ENCODE measurements around the gene RAET1L.
"Not testable (repeated sequence)": the region's sequence is repeated elsewhere in the genome, so short reads cannot be mapped to it uniquely, and the experiment has no call there.

RAET1L gene, protein sequence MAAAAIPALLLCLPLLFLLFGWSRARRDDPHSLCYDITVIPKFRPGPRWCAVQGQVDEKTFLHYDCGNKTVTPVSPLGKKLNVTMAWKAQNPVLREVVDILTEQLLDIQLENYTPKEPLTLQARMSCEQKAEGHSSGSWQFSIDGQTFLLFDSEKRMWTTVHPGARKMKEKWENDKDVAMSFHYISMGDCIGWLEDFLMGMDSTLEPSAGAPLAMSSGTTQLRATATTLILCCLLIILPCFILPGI

DNA sequence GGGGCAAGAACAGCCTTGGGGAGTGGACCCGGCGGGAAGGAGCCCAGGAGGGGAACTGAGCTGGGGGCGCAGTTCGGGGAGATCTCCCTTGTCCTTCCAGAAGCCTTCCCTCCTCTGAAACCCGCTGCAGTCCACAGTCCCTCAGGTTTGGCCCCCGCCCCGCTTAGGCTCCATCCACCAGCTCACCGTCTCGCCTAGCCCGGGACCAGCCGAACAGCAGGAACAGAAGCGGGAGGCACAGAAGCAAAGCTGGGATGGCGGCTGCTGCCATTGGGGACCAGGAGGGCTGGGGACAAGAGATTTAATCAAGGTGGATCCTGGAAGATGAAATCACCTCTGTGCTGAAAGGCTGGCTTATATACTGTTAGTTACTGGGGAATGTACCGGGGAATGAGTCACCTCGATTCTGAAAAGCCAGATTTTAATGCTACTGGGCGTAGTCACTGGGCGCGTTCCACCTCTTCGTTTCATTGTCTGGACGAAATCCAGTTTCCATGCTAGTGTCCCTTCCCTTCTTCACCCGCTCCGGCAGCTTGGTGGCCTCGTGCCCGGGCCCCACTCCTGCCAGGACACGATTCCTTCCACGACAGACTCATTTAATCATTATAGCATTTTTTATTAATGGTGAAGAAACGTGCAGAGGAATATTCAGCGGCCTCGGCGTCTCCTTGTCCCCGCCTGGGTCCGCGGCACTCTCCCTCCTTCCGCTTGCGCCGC lies at the start of gene RAET1L:
Gene RAET1L (minus strand): TSS at position 332 of the 717 bp plus-strand sequence. CDS start 61 bp downstream, at position 271.
- DNase-seq (ENCODE audit: extremely low read depth in 1 of 2, low read depth in 1 of 2), result no peak

DNA sequence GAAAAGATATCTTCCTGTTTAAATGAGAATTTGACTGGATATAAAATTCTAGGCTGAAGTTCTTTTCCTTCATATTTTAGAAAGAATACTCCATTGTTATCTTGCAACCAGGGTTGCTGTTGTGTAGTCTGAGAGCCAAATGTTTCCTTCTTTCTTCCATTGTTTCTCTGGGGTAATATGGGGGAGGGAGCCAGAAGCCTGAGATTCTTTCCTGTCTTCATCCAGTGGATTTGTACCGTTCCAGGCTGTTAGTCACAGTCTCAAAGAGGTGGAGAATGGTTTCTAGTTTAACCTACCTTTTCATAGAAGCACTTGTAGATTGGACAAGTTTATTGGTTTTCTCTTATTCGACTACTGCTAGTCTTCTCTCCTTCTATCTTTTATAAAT lies 49.7 kb upstream of the RAET1L start:
- no peak for DNase-seq (ENCODE audit: extremely low read depth in 1 of 2, low read depth in 1 of 2)

DNA sequence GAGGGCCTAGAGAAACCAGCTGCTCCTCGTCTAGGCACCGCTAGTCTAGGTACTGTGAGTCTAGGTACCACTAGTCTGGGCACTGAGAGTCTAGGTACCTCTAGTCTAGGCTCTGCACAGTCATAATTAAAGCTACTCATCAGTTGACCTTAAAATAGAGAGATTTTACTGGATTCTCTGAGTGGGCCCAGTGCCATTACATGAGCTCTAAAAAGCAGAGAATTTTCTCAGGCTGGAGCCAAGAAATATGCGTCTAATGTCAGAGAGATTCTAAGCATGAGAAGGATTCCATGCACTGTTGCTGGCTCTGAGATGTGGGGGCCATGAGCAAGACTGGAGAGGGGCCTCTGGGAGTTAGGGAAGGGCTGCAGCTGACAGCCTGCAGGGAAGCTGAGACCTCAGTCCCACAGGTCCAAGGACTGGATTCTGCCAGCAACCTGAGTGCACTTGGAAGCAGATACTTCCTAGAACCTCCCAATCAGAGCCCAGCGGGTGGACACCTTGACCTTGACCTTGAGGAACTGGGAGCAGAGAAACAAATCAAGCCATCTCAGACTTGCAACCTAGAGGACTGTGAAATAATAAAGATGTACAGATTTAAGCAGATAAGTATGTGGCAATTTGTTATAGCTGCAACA lies 49.2 kb upstream of the RAET1L start:
- DNase-seq (ENCODE audit: extremely low read depth in 1 of 2, low read depth in 1 of 2), result not testable (repeated sequence)

DNA sequence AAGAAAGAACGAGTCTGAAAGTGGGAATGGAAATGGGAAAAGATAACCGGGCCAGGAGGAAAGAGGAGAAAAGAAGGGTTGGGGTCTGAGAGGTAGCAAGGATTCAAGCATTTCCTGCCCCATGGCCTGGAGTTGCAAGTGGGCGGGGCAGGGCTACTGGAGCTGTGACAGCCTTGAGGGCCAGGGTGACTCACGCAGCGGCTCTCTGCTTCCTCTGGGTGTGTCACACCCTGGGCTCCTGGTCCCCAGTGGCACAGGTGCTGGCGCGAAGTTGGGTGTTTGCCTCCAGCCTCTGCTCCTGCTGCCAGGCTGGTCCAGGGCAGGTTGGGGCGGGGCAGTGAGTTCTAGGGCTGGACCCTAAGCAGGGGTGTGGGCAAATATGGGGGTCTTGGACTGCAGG lies 46.9 kb upstream of the RAET1L start:
- DNase-seq (ENCODE audit: extremely low read depth in 1 of 2, low read depth in 1 of 2), result peak in 1 of 2 donors; percentile 19

DNA sequence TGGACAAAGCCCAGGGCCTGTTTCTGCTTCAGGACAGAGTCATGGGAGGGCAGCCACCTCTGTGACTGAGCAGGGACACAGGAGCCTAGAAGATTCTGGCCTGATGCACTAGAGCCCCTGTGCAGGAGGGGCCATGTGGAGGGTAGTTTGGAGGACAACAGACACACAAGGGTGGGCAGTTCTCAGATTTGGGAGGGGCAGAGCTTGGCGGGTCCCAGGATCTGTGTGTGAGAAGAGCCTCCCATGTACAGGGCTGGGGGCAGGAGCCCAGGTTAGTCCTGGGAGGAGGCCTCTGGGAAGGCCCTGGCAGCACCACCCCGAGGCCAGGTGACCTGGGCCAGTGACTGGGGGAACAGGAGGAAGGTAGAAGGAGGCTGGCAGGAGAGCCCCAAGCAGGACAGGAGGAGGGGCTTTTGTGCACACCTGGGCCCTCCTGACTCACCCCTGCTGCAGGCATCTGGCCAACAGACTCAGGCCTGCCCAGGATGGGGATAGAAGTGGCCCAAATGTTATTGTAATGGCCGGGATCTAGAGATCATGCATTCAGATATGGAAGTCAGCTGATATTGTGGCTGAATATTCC lies 45.0 kb upstream of the RAET1L start:
- no peak for DNase-seq (ENCODE audit: extremely low read depth in 1 of 2, low read depth in 1 of 2)

DNA sequence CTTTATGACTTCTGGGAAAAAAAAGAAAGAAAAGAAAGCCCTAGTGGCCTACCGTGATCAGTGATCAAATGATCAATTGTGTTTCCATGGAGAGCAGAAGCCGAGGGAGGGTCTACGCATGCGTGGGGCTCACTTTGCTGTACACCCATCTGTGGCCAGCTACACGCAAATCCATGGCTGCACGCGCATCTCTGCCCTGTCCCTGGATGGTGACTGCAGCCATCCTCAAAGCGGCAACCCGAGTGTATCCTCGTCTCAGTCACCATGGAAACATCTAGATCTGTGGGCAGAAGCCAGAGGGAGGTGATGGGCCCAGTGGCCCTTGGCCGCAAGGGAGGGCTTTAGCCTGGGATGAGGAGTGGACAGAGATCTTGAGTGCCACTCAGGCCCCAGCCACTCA lies 44.4 kb upstream of the RAET1L start:
- no peak for DNase-seq (ENCODE audit: extremely low read depth in 1 of 2, low read depth in 1 of 2)

DNA sequence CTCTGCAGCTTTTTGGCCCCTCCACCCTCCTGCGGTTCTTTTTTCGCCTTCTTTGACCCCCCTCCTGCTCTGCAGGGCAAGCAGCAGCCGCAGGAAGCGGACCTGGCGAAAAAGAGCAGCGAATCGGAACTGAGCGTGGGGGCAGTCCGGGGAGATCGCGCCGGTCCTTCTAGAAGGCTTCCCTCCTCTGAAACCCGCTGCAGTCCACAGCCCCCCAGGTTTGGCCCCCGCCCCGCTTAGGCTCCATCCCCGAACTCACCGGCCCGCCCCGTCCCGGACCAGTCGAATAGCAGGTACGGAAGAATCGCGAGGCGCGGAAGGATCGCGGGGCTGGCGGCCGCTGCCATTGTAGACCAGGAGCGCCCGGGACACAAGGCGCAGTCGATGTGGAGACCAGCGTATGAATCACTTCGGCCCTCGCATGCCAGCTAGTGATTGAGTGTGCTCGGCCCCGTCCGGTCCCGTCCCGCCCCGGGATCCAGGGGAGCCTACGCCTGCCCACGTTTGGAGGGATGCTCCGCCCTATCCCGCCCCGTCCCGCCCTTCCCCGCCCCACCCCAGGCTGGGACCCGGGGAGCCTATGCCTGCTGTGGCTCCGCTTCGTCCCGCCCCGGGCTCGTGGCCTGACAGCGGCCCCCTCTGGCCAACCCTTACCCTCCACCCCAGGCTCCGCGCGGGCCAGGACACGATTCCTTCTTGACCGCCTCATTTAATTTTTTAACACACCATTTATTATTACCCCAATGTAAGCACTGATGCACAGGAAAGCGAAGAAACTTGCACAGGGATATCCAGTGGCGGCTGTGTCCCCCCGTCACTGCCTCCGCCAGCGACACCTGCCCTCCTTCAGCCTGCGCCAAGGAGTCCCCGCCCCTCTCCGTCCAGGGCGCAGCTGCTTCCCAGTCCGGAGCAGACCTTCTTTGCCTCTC lies 43.7 kb upstream of the RAET1L start, which contains the start of gene ULBP3:
Gene ULBP3 (minus strand): TSS at position 402 of the 929 bp plus-strand sequence. CDS start 55 bp downstream, at position 347.
- peak; percentile 22 to 44 for DNase-seq (ENCODE audit: extremely low read depth in 1 of 2, low read depth in 1 of 2)

DNA sequence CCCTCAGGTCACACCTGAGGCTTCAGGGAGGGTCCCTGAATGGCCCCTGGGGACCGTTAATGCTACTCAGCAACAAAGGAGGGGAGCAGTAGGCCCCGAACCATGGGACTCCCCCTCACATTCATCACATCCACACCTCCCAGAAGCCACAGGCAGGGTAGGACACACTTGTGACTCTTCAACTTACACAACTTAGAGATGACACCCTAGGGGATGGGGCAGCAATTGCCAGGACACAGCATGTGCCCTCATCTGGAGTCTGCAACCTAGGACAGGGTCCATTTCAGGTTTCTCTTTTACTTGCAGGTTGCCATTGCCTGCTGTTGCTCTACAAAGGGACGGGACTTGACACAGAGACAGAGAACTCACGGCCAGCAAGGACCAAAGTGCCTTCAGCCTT lies 42.8 kb upstream of the RAET1L start:
- DNase-seq (ENCODE audit: extremely low read depth in 1 of 2, low read depth in 1 of 2), result no peak

DNA sequence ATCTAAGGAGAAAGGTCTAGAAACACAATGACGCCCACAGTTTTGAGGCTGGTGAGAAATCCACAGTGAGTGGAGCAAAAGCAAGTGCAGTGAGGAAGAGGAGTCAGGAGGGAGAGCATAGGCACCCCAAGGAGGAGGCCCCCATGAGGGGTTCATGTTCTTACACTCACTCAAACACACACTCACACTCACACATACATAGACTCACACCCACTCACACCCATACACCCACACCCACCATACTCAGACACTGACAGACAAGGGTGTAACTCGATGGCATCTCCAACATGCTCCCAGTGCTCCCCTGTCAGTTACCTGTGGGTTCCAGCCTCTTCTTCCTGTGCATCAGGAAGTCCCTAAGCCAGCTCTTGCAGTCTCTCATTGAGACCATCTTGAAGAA lies 39.8 kb upstream of the RAET1L start:
- DNase-seq (ENCODE audit: extremely low read depth in 1 of 2, low read depth in 1 of 2), result no peak

DNA sequence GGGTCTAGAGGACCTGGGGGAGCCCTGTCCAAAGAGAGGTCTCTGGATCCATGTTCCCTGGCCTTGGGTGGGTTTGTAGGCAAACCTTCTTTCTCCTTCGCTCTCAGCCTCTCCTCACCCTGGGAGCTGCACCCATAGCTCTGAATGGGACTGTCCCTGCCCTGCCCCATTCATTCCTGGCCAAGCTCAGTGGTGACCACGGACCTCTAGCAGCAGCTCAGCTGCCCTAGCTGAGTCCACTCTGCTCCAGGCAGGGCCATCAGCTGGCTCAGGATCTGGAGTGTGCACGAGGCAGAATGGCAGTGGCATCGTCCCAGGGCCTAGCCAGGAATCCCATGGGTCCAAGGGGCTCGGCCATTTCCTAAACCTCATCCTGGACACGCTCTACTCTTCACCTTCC lies 38.3 kb upstream of the RAET1L start:
- no peak for DNase-seq (ENCODE audit: extremely low read depth in 1 of 2, low read depth in 1 of 2)

DNA sequence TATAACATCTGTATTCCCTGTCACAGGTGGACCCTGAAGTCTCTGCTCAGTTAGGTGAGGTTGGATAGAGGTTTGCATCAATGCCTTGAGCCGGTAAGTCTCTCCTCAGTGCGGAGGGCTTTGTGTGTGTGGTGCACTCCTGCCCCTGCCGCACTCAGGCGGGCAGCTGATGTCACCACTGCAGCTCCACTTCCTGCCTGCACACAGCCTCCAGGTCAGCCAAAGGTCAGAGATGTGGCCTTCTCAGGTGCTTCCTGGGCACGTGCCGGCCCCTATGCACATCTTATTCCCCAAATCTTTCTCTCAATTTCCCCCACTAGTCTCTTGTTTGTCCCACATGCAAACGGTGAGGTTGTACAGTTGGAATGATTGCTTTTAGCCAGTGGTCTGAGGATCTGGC lies 34.6 kb upstream of the RAET1L start:
- DNase-seq (ENCODE audit: extremely low read depth in 1 of 2, low read depth in 1 of 2), result not testable (repeated sequence)

DNA sequence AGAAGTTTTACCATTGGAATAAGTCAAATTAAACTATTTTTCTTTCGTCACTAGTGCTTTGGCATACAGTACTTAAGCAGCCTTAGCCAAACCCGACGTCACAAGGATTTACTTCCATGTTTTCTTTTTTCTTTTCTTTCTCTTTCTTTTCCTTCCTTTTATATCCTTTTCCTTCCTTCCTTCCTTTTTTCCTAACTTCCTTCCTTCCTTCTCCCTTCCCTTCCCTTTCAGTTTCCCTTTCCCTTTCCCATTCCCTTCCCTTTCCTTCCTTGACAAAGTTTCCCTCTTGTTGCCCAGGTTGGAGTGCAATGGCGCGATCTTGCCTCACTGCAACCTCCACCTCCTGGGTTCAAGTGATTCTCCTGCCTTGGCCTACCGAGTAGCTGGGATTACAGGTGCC lies 33.7 kb upstream of the RAET1L start:
- no peak for DNase-seq (ENCODE audit: extremely low read depth in 1 of 2, low read depth in 1 of 2)

DNA sequence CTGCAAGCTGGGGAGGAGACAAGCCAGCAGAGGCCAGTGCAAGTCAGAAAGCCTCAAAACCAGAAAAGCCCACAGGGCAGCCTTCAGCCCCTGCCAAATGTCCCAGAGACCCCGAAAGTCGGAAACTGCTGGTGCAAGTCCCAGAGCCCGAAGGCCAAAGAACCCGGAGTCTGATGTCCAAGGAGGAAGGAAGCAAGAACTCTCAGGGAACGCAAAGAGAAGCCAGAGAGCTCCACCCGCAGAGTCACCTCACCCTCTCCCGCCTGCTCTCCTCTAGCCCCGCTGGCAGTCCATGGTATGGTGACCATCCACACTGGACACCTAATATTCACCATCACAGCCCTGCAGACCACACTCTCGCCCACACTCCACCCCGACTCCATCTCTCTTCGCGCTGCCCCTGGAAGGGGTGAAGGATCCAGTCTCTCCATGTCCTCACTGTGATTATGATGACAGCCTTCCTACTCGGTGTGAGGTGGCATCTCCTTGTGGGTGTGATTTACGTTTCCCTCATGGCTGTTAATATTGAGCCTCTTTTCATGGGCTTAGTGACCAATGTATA lies 33.0 kb upstream of the RAET1L start:
- DNase-seq (ENCODE audit: extremely low read depth in 1 of 2, low read depth in 1 of 2), result no peak

DNA sequence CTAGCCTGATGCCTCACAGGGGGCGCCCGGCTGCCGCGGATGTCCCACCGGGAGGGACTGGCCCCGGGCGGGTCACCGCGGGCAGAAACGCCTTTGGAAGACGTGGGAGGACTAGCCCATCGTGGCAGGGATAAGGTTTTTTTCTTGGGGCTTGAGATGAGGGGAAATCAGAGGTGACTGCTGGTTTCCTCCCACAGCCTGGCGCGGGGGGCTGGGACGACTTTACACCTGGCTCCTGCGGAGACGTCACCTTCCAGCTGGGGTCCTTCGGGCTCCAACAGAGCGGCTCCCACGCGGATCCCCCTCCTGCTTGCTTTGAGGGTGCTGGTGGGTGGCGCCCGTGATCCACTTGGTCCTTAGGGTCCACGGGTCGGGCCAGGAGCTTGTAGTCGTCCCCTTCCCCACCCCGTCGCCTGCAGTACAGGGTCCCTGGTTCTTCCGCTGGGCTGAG lies 32.2 kb upstream of the RAET1L start:
- DNase-seq (ENCODE audit: extremely low read depth in 1 of 2, low read depth in 1 of 2), result no peak

DNA sequence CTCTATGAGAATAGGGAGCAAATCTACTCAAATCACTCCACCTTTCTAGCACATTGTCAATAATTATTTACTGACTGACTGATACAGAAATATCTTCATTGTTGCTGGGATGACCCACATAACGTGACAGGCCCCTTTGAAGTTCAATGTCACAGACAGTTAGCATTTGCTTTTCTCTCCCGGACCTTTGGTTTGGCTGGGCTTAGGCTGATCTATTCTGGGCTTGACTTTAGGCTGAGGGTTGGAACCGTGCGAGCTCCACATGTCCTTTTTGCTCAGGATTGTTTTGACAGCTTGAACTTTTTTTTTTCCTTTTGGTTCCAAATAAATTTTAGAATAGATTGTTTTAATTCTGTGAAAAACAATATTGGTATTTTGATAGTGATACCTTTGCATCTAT lies 31.6 kb upstream of the RAET1L start:
- no peak for DNase-seq (ENCODE audit: extremely low read depth in 1 of 2, low read depth in 1 of 2)

DNA sequence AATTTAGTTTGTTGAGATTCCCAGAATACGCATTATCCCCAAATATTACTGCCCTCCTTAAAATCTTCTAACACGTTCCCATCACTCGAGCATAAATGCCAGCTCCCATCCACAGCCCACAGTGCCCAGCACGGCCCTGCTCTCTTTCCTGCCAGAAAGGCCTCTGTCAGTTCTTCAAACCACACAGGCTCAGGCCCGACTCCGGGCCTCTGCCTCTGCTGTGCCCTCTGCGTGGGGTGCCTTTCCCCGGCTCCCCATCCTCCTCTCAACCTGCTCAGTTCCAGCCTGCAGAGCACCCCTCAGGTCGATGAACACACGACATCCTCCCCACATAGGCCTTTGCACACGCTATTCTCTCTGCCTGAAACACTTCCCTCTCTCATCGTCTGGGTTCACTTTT lies 30.8 kb upstream of the RAET1L start:
- no peak for DNase-seq (ENCODE audit: extremely low read depth in 1 of 2, low read depth in 1 of 2)

DNA sequence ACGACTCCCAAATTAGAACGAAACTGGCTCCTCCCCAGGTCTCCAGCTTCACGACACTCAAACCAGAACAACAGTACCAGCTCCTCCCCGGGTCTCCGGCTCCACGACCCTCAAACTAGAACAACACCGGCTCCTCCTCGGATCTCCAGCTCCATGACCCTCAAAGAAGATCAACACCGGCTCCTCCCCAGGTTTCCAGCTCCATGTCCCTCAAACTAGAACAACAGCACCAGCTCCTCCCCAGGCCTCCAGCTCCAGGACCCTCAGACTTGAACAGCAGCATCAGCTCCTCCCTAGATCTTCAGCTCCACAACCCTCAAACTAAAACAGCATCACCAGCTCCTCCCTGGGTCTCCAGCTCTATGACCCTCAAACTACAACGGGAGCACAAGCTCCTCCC lies 29.8 kb upstream of the RAET1L start:
- no peak for DNase-seq (ENCODE audit: extremely low read depth in 1 of 2, low read depth in 1 of 2)

DNA sequence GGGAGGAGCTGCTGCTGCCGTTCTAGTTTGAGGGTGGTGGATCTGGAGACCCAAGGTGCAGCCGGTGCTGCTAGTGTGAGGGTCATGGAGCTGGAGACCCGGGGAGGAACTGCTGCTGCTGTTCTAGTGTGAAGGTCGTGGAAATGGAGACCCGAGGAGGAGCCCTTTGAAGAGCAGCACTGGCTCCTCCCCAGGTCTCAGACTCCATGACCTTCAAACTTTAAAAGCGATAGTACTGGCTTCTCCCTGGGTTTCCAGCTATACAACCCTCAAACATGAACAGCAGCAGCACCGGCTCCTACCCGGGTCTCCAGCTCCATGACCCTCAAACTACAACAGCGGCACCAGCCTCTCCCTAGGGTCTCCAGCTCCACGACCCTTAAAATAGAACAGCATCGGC lies 28.1 kb upstream of the RAET1L start:
- DNase-seq (ENCODE audit: extremely low read depth in 1 of 2, low read depth in 1 of 2), result no peak

DNA sequence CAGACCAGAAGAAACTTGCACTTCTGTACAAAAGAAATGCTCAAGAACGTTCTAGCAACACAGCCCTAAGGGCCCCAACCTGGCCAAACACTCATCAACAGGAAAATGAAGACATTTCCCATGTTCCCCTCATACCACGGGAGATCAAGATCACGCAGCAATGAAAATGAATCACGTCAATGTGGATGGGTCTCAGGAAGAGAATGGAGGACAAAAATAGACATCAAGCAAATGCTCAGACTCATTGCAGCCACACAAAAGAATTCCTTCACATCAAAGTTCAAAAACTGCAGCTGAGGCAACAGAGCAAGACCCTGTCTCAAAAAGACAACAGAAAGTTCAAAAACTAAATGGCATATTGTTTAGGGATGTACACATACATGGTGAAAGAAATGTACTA lies 25.5 kb upstream of the RAET1L start:
- no peak for DNase-seq (ENCODE audit: extremely low read depth in 1 of 2, low read depth in 1 of 2)

DNA sequence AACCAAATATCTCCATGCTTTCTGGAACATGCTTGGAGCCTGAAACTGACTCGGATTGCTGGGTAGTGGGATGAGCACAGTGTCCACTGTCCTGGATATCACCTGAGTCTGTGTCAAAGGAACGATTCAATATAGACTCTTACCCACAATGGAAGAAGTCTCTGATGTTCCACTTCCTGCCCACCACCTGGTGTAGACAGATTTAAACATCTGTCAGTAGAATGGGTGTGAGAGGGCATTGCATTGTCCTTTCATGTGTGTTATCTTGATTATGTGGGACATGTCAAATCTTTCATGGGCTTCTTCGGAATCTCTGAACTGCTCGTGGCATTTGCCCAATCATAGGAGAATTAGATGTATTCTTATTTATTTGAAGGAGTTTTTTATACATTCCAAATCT lies 22.8 kb upstream of the RAET1L start:
- no peak for DNase-seq (ENCODE audit: extremely low read depth in 1 of 2, low read depth in 1 of 2)
